Measurements from ENCODE around the gene SRXN1. TPM values are rescaled to one million over a fixed set of nuclear protein-coding genes. Genes with fewer than 3 reads are reported as not detected.
A peak's percentile ranks its signal among the peaks of the same experiment; 100 is the strongest.

The SRXN1 gene
- total RNA-seq, 2 donors from 2014 or later = 41.8 to 65.4 TPM

DNA sequence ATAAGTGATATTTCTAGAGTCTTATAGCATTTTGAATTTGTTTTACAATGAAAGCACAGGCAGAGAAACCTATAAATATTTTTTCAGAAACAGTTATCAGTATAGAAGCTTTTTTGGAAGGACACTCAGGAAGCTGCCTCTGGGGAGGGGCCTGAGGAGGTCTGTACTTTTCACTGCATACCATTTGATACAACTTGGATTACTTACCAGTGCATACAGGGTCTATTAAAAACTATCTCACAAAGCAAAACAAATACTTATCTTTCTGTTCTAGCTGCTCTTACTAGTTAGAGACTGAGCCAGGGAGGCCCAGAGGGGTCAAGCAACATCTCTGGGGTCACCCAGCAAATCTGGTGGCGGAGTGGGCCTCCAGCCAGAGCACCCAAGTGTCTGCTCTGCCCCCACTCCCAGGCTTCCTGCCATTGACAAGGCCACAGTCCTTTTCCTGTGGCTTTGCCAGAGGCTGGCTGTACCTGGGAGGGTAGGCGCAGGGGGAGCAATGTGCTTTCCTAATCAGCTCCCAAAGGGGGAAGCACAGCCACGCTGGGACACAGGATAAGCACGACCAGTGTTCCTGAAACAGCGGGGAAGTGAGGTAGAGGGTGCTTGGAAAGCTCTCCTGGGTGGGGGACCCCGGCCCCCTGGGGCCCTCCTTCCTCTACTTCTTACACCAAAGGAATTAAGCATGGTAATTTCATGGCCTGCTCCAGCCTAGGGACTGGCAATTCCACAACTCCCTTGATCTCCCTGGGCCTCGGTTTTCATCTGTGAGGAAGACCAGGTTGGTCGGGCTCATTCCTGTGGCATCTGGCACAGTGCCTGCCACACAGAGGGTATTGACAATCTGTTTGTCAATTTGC is 50.7 kb downstream of the SRXN1 start:
- H3K27me3 ChIP-seq = no peaks in the 10 kb centered on the region
- DNase-seq (ENCODE audit: low spot score) = peak; percentile 63
- H3K27ac ChIP-seq = peak overlapping the region; percentile 83 to 89
- no peak overlapping the region for H3K4me3 ChIP-seq
- peaks cover 0 to 70% of the 10 kb centered on the region in 2 donors for H3K4me1 ChIP-seq
- H3K36me3 ChIP-seq = no peaks in the 10 kb centered on the region
- TF ChIP-seq, protein P1, sequence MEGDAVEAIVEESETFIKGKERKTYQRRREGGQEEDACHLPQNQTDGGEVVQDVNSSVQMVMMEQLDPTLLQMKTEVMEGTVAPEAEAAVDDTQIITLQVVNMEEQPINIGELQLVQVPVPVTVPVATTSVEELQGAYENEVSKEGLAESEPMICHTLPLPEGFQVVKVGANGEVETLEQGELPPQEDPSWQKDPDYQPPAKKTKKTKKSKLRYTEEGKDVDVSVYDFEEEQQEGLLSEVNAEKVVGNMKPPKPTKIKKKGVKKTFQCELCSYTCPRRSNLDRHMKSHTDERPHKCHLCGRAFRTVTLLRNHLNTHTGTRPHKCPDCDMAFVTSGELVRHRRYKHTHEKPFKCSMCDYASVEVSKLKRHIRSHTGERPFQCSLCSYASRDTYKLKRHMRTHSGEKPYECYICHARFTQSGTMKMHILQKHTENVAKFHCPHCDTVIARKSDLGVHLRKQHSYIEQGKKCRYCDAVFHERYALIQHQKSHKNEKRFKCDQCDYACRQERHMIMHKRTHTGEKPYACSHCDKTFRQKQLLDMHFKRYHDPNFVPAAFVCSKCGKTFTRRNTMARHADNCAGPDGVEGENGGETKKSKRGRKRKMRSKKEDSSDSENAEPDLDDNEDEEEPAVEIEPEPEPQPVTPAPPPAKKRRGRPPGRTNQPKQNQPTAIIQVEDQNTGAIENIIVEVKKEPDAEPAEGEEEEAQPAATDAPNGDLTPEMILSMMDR (IDR thresholded peaks at IDR 0.05) = no peak
- no peaks in the 10 kb centered on the region for H3K9me3 ChIP-seq

DNA sequence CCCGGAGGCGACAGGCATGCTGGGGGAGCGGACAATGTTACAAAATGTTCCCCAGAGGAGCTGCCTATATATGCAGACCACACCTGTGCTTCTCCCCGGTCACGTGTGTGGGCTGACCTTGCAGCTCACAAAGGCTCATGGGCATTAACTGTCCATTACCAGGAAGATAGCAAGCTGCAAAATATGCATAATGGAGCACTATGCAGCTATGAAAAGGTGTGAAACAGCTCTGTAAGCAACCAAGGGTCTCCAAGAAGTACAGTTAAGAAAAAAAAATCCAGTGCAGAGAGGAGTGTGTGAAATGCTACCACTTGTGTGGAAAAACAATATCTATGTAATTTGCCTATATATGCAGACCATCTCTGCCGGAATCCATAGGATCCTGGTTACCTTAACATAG is 52.3 kb downstream of the SRXN1 start:
- no peaks in the 10 kb centered on the region for H3K36me3 ChIP-seq
- DNase-seq (ENCODE audit: low spot score) = no peak
- no peak overlapping the region for H3K27ac ChIP-seq
- TF ChIP-seq, protein P1 (IDR thresholded peaks at IDR 0.05) = no peak
- H3K4me1 ChIP-seq = peaks cover 0 to 67% of the 10 kb centered on the region in 2 donors
- H3K9me3 ChIP-seq = no peaks in the 10 kb centered on the region
- no peak overlapping the region for H3K4me3 ChIP-seq
- no peaks in the 10 kb centered on the region for H3K27me3 ChIP-seq

DNA sequence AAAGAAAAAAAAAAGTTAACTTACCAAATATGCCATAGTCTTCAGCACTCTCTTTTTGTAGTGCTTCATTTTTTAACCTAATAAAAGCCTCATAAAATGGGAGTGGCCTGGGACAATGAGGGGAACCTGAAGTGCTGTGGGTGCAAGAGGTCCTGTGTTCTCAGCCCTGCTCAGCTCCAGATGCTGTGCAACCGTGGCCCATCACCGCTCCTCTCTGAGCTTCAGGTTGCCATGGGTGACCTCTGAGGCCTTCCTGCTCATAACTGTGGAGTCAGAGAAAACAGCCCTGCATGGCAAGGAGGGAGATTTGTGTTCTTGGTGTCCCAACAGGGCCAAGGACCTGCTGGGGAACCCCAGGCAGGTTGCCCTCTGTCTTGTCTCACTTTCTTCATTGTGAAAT is 52.9 kb downstream of the SRXN1 start:
- H3K36me3 ChIP-seq = no peaks in the 10 kb centered on the region
- TF ChIP-seq, protein P1 (IDR thresholded peaks at IDR 0.05) = no peak
- DNase-seq (ENCODE audit: low spot score) = no peak
- no peaks in the 10 kb centered on the region for H3K27me3 ChIP-seq
- no peak overlapping the region for H3K4me3 ChIP-seq
- H3K9me3 ChIP-seq = no peaks in the 10 kb centered on the region
- peaks cover 0 to 61% of the 10 kb centered on the region in 2 donors for H3K4me1 ChIP-seq
- H3K27ac ChIP-seq = no peak overlapping the region

DNA sequence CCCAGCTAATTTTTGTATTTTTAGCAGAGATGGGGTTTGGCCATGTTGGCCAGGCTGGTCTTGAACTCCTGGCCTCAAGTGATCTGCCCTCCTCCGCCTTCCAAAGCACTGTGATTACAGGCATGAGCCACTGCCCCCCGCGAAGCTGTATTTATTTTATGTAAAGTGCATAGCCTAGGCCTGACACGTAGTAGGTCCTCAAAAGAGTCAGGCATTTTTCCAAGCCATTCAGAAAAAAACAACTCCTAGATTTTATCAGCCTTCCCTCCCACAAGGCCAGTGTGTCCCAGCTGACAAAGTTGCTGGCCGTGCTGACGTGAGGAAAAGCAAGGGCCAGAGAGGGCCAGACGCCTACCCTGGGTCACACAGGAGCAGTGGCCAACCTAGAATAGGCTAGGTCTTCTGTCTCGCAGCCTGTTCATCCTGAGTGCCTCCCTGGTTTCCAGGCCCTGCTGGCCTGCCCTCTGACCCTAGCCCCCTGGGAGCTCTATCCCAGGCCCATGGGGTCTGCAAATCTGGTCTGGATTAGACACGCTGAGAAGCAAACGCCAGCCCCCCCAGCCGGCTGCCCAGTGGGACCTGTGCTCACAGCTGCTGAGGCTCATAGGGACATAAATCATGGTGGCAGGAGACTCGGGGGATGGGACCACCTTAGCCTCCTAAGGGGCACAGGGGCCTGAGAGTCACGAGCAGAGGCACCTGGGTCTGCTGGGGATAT is 54.7 kb downstream of the SRXN1 start:
- Histone ChIP-seq H3K36me3 (no peaks in the 10 kb centered on the region), H3K9me3 (no peaks in the 10 kb centered on the region), H3K27me3 (no peaks in the 10 kb centered on the region), H3K27ac (no peak overlapping the region), H3K4me1 (peaks cover 0 to 43% of the 10 kb centered on the region in 2 donors), H3K4me3 (no peak overlapping the region)
- TF ChIP-seq, protein P1 (IDR thresholded peaks at IDR 0.05) = no peak
- DNase-seq (ENCODE audit: low spot score) = no peak

DNA sequence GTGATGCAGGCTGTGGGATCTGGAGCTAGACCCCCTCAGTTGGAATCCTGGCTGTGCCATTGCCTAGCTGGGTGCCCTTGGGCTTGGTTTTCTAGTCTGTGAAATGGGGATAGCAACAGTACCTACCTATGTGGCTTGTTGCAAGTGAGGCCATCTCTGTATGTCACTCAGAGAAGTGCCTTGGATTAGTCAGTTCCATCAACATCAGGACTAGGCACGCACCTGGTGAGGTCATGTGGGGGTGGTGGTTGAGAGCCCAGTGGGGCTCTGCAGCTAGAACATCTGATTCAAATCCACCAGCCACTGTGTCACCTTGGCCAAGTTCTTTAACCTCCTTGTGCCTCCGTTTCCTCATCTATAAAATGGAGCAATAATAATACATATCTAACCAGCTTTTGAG is 55.4 kb downstream of the SRXN1 start:
- Histone ChIP-seq H3K9me3 (no peaks in the 10 kb centered on the region), H3K27ac (no peak overlapping the region), H3K4me1 (peaks cover 0 to 36% of the 10 kb centered on the region in 2 donors), H3K27me3 (no peaks in the 10 kb centered on the region), H3K36me3 (no peaks in the 10 kb centered on the region), H3K4me3 (no peak overlapping the region)
- DNase-seq (ENCODE audit: low spot score) = no peak
- TF ChIP-seq, protein P1 (IDR thresholded peaks at IDR 0.05) = no peak

Other genes starting within 250 kb of the SRXN1 start
- gene RBCK1, start 244.9 kb downstream of the SRXN1 start, total RNA-seq = 10 to 100 TPM; 43.6 to 48.8 TPM
- gene TBC1D20, start 190.7 kb downstream of the SRXN1 start, total RNA-seq = 10 to 100 TPM; 24.3 to 27.0 TPM
- gene CSNK2A1, start 109.4 kb downstream of the SRXN1 start, total RNA-seq = 100 to 1,000 TPM in 1 of 2 donors, 10 to 100 TPM in 1; 84.5 to 125 TPM
- 1 to 10 TPM; 4.9 to 8.0 TPM for gene TCF15, start 42.9 kb downstream of the SRXN1 start, total RNA-seq
- gene SCRT2, start 22.6 kb upstream of the SRXN1 start, total RNA-seq = not detected
- 1 to 10 TPM; 1.3 to 2.6 TPM for gene SLC52A3, start 115.3 kb upstream of the SRXN1 start, total RNA-seq
- 1 to 10 TPM; 5.7 to 5.8 TPM for gene FAM110A, start 180.5 kb upstream of the SRXN1 start, total RNA-seq